GM18499 (cell line): ENCODE data around the gene SETBP1.

ENCODE experiments used
- ATAC-seq: cut with Tn5 transposase; IDR thresholded peaks from one replicate; pipeline ENCODE4 v1.9.1; 2021; ENCODE audit warnings: moderate number of reproducible peaks; ENCODE audit not compliant: insufficient read depth, unreplicated experiment

The SETBP1 gene

DNA sequence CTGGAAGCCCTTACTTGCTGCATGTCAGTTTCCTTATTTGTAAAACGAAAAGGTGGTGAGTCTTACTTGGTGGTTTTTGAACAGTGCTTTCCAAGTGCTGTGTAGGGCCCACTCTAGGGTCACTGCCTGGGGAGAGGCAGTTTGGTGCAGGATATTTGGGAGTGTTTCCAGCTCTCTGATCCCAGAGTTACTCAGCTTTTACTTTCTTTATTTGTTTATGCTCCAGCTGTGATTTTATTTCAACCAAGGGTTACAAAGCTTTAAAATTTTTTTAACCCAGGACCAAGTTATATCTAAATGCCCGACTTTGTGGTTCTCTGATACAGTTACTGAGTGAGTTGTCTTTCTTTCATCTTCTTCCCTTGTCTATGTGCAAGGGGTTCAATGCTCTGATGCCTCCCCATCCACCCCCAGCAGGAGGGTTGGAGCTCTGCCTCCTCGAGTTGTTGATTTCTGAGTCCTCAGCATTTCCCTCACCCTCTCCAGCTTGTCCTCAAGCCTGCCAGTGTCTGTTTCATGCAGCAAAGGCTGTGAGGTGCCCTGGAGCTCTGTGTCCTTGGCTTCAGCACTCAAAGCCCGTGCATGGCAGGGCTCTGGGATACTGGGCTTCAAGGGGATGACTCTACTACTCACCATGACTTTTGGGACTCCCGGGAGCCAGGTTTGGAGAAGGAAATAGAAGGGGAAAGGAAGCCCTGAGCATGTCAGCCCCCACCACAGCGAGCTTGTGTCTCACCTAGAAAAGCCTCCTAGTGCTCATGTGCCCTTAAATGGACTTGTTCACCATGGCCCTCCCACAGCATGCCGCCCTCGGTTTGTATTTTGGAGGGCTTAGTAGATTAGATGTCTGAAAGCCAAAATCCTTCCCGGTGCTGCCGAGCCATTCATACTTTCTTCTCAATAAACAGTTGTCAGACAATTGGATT is 236.8 kb downstream of the SETBP1 start:
- ATAC-seq: no peak

- no peak for ATAC-seq
These were observed 237.4 kb downstream of the SETBP1 start for GRCh38 chr18:44918142-44918476.

- no peak for ATAC-seq
These were observed 239.8 kb downstream of the SETBP1 start for GRCh38 chr18:44920441-44920840.

DNA sequence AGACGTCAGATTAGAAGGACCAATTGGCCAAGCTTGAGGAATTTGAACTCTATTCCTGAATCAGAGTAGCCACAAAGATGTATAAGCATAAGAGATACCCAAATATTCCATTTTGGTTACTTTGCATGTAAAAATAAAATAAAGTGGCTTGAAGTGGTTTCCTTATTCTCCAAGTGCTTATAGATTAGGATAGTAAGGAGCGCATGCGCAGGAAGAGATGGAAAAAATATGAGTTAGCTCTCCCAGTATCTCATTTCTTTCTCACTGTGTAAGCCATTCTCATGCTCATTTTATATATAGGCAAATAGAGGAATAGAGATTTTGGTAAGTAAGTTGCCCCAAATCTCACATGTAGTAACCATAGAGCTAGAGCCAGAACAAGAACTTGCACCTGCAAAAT is 241.3 kb downstream of the SETBP1 start:
- no peak for ATAC-seq

- ATAC-seq: no peak
These were observed 242.3 kb downstream of the SETBP1 start for GRCh38 chr18:44922968-44923367.

- ATAC-seq: no peak
These were observed 244.3 kb downstream of the SETBP1 start for GRCh38 chr18:44924785-44925499.

GRCh38 chr18:44927127-44927849 is 246.6 kb downstream of the SETBP1 start:
- ATAC-seq: no peak

DNA sequence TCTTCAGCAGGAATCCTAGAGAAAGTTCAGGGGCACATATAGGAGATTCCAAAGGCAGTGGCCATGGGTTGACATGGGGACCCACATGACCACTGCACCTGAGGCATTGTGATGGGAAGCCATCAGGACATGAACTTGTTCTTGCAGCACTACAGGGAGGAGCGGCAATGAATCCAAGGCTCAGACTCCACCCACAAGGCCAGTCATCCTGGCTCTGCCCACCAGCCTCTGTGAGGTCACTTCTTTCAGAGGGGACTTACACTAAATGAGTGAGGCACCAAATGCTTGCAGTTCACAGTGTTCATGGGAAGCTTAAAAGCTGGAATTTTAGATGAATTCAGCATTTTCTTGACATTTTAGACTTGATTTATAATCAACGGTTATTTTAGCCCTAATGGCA is 254.2 kb downstream of the SETBP1 start:
- no peak for ATAC-seq

GRCh38 chr18:44935455-44935854 is 254.8 kb downstream of the SETBP1 start:
- ATAC-seq: no peak

GRCh38 chr18:44936485-44936884 is 255.8 kb downstream of the SETBP1 start:
- ATAC-seq: no peak

DNA sequence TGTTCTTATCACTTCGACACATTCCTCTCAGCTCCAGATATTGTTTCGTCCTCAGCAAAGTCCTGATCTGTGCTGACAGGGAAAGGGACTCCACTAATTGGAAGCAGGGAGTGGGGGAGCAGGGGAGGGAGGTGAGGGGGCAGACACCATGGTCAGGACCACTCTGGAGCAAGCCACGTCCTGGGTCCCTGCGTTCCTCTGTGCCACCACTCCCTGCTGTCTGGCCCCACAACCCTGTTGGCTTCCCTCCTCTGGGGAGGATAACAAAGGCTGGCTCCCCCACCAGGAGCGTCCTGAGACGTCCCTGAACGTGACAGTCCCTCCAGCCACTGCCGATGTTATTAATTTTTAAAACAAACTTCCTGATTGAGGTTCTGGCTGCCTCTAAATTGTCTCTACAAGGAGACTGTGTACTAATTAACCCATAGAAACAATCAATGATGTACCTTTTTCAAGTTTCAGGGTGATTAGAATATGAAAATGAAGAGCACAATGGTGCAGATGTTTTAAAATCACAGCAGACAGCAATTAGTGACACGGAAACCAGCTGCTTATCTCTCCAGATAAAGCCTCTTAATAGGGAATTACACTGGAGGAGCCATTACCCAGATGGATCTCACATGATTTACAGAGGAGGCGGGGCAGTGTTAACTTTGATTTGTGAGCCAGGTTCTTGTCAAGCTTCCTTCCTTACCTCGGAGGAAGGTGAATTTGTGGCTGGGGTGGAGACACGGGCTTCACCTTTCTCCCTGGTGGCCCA is 257.5 kb downstream of the SETBP1 start:
- no peak for ATAC-seq

GRCh38 chr18:44938720-44939665 is 258.3 kb downstream of the SETBP1 start:
- no peak for ATAC-seq

DNA sequence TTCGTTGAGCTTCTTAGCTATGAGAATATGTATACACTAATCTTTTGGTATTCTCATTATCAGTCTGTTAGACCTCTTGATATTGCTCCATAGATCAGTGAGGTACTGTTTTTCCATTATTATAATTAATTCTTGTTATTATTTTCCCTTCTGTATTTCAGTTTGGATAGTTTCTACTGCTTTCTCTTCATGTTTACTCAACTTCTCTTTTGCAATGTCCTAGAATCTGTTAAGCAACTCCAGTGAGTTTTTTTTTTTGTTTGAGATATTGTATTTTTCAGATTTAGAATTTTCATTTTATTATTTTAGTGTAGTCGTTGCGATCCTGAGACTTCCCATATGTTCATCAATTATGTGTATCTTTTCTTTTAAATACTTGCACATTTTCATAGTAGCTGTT is 260.8 kb downstream of the SETBP1 start:
- ATAC-seq: no peak

- ATAC-seq: no peak
These were observed 261.4 kb downstream of the SETBP1 start for GRCh38 chr18:44942073-44942472.

DNA sequence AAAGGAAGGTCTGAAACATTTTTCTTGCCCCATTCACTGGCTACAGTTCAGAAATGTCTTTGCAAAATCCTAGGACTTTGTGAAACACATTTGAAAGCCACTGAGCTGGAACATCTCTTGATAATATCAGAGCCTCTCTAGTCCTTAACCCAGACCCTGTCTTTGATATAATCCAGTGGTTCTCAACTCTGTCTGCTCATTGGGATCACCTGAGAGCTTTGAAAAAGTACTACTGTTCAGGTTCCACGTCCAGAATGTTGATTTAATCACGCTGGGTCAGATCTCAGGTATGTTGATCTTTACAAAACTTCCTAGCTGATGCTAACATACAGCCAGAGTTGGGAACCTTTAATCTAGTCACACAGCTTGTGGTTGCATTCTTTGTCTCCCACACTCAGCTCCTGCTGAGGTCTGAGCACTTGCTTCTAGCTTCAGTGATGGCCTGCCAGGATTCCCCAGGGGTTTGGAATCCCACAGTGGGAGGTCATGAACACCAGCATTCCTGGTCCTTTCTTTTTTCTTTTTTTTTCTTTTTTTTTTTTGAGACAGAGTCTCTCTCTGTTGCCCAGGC is 262.7 kb downstream of the SETBP1 start:
- no peak for ATAC-seq

DNA sequence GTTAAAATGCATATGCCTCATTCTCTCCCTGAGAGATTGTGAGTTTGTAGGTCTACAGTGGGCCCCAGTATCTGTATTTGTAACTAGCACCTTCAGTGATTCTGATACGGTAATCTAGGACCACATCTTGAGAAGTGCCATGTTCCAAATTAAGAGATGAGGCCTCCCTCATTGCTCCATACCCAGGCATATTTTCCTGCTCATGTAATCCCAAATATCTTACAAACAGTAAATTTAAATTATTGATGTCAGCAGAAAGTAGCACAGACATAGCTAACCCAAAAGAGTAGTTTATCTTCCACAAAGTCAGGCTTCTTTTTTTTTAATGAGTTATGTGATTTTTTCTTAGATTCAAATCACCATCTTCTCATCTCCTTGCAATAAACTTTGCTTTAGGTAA is 263.8 kb downstream of the SETBP1 start:
- ATAC-seq: no peak

- ATAC-seq: no peak
These were observed 265.3 kb downstream of the SETBP1 start for GRCh38 chr18:44945888-44946401.

DNA sequence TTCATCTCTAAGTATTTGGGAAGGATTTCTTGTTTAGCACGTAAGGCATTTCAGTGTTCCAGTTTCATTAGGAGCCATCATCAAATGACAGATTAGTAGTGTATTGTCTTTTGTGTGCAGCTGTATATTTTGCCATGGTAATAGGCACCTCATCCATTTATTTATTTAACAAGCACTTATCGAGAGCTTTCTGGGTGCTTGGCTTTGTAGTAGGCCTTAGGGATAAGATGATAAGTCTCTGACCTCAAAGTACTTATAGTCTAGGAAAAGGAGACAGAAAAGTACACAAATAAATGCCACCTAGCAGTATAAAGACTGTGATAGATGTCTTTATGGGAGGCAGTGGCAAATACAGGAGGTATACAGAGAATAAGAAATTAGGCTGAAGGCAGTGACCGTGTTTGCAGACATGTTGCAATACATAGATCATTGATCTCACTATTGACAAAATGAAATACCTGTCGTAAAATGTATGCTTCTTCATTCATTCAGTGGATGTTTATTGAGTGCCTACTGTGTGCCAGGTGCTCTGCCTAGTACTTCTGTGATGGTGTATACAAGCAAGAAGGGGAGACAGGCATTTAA is 265.9 kb downstream of the SETBP1 start:
- no peak for ATAC-seq
